Mesothelial cell of epicardium (in vitro differentiated cells): ENCODE results near the gene PGA4. TPM values are rescaled to one million over a fixed set of nuclear protein-coding genes. Genes with fewer than 3 reads are reported as not detected.

Source experiments
- DNase-seq, 2 experiments: peaks; one replicate each; pipeline ENCODE4 v3.0.0; 2021; ENCODE audit warnings: low spot score in 2 of 2; ENCODE audit not compliant: unreplicated experiment in 2 of 2
- H3K27ac Mint-ChIP-seq: 2 replicates; pipeline ENCODE4 v1.8.0; 2021; ENCODE audit warnings: mixed read lengths
- H3K27me3 Mint-ChIP-seq: 2 replicates; pipeline ENCODE4 v1.8.0; 2021; ENCODE audit warnings: low read depth, mixed read lengths
- H3K36me3 Mint-ChIP-seq: 2 replicates; pipeline ENCODE4 v1.8.0; 2021; ENCODE audit warnings: mixed read lengths
- H3K4me1 Mint-ChIP-seq: 2 replicates; pipeline ENCODE4 v1.8.0; 2021; ENCODE audit warnings: mixed read lengths
- H3K4me3 Mint-ChIP-seq: 2 replicates; pipeline ENCODE4 v1.8.0; 2021; ENCODE audit warnings: mild to moderate bottlenecking, moderate library complexity, mixed read lengths
- H3K9me3 Mint-ChIP-seq: 2 replicates; pipeline ENCODE4 v1.8.0; 2021; ENCODE audit warnings: mixed read lengths
- CTCF ChIP-seq: fragments of 200-600 bp; sonication (generic); IDR thresholded peaks from one replicate; pipeline ENCODE4 v1.5.0; 2021; ENCODE audit warnings: antibody characterized with exemption; ENCODE audit not compliant: unreplicated experiment
- total RNA-seq: library from RNA; stranded (reverse); gene quantifications from 3 replicates; pipeline ENCODE4 v1.2.1, GENCODE V29; 2021

The PGA4 gene
- total RNA-seq, 1 donor from 2014 or later, result not detected

GRCh38 chr11:61259363-61259762, 37.2 kb downstream of the PGA4 start:
- no peak overlapping the region for H3K27ac Mint-ChIP-seq
- no peak for TF ChIP-seq CTCF

GRCh38 chr11:61264371-61264770, 42.2 kb downstream of the PGA4 start:
- Mint-ChIP-seq H3K4me3 (no peak overlapping the region), H3K27me3 (no peaks in the 10 kb centered on the region), H3K9me3 (no peaks in the 10 kb centered on the region), H3K27ac (no peak overlapping the region), H3K36me3 (no peaks in the 10 kb centered on the region), H3K4me1 (no peaks in the 10 kb centered on the region)
- no peak for TF ChIP-seq CTCF
- DNase-seq, result no peak

More at GRCh38 chr11:61259363-61259762, 37.2 kb downstream of the PGA4 start:
- Mint-ChIP-seq H3K27me3 (no peaks in the 10 kb centered on the region), H3K4me3 (no peak overlapping the region), H3K9me3 (no peaks in the 10 kb centered on the region), H3K4me1 (no peaks in the 10 kb centered on the region), H3K36me3 (no peaks in the 10 kb centered on the region)
- no peak for DNase-seq

DNA sequence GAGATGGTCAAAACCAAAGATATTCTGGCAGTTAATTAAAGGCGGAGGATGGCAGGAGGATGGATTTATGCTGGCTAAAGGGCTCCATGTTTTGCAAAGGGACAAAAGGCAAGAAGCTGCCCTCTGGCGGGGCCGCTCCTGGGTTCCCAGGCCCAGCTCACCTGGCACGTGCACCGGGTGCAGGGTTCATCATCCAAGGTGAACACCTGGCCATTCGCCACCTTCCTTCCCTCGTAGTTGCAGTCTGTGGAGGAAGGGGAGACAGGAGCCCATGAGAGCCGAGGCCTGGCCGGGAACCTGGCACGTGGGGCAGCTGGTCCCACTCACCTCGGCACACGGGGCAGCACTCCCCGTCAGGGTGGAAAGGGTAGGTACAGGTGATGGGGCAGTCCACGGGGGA, 42.6 kb downstream of the PGA4 start:
- Mint-ChIP-seq H3K4me1 (no peaks in the 10 kb centered on the region), H3K27ac (no peak overlapping the region), H3K4me3 (no peak overlapping the region), H3K27me3 (no peaks in the 10 kb centered on the region), H3K9me3 (no peaks in the 10 kb centered on the region), H3K36me3 (no peaks in the 10 kb centered on the region)
- TF ChIP-seq CTCF, result no peak
- DNase-seq, result no peak

GRCh38 chr11:61265357-61265756, 43.2 kb downstream of the PGA4 start:
- Mint-ChIP-seq H3K36me3 (no peaks in the 10 kb centered on the region), H3K27ac (no peak overlapping the region), H3K4me3 (no peak overlapping the region)

DNA sequence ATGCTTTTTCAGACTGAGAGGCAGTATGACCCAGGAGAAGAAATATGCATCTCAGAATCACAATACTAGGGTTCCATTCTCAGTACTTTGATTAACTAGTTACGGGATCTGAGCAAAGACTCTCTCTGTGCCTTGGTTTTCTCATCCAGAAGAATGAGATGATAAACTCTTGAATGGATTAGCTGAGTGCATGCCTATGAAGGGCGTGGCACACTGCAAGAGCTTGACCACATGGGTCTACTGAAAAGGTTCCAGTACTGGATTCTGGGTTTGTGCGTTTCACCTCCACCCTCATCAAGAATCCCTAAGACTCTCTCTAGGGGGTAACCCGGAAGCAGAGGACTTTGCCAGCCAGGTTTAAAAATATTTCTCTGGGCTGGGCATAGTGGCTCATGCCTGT, 44.5 kb downstream of the PGA4 start:
- TF ChIP-seq CTCF, result no peak

More at GRCh38 chr11:61265357-61265756, 43.2 kb downstream of the PGA4 start:
- DNase-seq, result no peak
- no peak for TF ChIP-seq CTCF
- no peaks in the 10 kb centered on the region for H3K27me3 Mint-ChIP-seq
- no peaks in the 10 kb centered on the region for H3K9me3 Mint-ChIP-seq
- no peaks in the 10 kb centered on the region for H3K4me1 Mint-ChIP-seq

GRCh38 chr11:61267437-61267841, 45.3 kb downstream of the PGA4 start:
- Mint-ChIP-seq H3K9me3 (no peaks in the 10 kb centered on the region), H3K27ac (no peak overlapping the region), H3K27me3 (no peaks in the 10 kb centered on the region), H3K4me1 (no peaks in the 10 kb centered on the region), H3K4me3 (no peak overlapping the region), H3K36me3 (no peaks in the 10 kb centered on the region)
- TF ChIP-seq CTCF, result no peak
- DNase-seq, result no peak

More for the DNA sequence above, 44.5 kb downstream of the PGA4 start:
- H3K36me3 Mint-ChIP-seq, result no peaks in the 10 kb centered on the region
- H3K27ac Mint-ChIP-seq, result no peak overlapping the region
- H3K9me3 Mint-ChIP-seq, result no peaks in the 10 kb centered on the region
- no peak overlapping the region for H3K4me3 Mint-ChIP-seq
- no peaks in the 10 kb centered on the region for H3K4me1 Mint-ChIP-seq
- no peaks in the 10 kb centered on the region for H3K27me3 Mint-ChIP-seq
- DNase-seq, result no peak
